ENCODE measurements around the gene RTL10.
"Not testable (repeated sequence)": the region's sequence is repeated elsewhere in the genome, so short reads cannot be mapped to it uniquely, and the experiment has no call there.

Gene RTL10

DNA sequence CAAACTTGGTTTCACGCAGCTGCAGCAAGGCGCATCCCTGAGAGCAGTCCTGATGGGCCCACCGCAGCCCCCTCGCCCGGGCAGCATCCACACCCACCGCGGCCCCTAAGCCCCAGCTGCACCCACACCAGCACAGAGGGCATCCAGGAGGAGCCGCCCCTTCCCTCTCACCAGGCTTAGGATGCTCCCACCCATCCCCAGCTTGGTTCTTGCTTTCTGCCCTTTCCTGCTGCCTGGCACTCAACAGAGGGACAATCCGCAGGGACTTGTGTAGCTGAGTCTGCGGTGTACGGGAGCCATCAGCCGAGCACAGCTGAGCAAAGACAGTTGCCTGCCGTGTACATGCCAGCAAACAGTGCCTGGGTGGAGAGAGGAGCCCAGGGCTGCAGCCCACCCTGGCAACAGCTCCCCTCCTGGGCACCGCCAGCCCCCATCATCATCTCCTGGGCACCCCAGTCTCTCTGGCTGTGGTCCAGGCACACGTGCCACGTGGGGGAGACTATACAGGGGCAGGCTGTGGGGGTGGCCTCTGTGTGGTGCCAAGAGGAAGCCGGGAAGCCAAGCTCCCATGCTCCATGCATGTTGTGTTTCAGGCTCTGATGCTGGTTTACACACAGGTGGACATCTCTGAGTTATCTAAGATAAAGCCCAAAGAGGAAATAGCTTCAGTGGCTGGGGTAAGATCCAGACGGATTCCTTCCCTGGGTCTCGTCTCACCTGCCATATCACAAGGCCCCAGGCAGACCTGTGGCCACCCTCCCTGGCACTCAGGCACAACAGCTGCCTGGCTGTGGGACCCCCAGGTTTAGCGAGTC, 36.0 kb upstream of the RTL10 start:
- DNase-seq (ENCODE audit: insufficient read length, low spot score) (no peak), FAIRE-seq (no peak)

DNA sequence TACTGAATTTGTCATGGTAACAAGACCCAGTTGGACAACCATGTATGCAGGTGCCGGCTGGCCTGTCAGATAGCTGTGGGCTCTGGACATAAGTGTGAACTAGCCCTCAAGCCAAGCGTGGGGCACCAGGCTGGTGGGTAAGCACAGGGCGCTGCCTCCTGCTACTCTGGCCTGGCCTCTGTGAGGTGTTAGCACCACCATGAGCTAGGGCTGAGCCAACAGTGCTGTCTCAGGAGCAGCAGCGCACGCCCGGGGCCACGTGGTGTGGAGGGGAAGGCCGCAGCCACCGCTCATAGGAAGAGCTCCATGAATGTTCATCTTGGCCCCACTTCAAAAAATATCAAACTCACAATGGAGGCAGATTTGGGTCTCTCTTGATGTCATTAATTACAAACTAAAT, 35.3 kb upstream of the RTL10 start:
- FAIRE-seq (no peak), DNase-seq (ENCODE audit: insufficient read length, low spot score) (no peak)

DNA sequence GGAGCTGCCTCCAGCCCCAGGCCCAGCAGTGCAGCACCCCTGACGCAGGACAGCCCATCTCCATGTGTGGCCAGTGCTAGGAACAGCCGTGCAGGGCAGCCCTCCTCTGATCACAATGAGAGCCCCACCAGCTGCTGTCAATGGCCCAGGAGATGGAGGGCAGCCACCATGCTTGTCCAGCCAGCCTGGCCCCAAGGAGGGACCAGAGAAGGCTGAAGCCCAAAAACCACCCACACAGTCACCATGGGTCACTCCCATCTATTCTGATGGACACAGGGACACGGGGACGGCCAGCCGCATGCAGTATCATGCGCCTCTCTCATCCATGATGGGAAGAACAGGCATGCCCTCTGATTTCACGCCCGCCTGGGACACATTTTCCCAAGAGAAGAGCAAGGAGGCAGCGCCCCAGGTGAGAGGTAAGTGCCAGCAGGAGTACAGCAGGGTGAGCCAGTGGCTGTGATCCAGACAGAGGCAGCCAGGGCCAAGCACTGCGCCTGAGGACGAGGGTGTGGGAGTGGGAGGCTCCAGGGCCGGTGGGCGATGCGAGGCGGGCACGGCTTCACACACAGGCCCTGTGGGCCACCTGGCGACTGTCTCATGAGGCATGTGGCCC, 33.6 kb upstream of the RTL10 start:
- no peak for FAIRE-seq
- DNase-seq (ENCODE audit: insufficient read length, low spot score): no peak

DNA sequence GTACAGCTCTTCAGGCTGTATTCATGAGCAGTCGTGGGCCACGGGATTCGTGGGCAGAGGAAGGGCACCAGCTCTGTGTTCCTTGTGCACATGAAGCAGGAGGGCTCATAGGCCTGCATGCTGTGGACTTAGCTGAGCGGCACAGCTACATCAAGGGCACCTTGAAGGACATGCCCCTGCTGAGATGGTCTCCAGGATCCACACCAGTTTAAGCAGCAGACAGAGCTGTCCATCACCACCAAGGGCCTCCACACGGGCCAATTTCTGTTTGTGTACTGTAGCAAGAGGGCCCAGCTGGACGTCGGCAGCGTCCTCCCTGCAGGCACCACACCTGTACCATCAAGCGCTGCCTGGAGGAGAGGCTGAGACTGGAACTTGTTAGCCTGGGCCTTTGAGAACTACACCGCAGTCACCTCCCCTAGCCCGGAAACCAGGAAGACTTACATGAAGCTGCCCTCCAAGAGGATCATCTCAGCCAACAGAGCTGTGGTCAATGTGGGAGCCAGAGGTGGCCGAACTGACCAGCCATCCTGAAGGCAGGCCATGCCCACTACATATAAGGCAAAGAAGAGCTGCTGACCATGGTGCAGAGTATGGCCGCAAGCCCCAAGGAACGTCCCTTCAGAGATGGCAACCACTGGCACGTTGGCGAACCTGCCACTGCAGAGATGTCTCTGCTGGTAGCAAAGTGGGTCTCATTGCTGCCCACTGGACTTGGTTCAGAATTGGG, 32.7 kb upstream of the RTL10 start:
- DNase-seq (ENCODE audit: insufficient read length, low spot score) (no peak), FAIRE-seq (no peak)

DNA sequence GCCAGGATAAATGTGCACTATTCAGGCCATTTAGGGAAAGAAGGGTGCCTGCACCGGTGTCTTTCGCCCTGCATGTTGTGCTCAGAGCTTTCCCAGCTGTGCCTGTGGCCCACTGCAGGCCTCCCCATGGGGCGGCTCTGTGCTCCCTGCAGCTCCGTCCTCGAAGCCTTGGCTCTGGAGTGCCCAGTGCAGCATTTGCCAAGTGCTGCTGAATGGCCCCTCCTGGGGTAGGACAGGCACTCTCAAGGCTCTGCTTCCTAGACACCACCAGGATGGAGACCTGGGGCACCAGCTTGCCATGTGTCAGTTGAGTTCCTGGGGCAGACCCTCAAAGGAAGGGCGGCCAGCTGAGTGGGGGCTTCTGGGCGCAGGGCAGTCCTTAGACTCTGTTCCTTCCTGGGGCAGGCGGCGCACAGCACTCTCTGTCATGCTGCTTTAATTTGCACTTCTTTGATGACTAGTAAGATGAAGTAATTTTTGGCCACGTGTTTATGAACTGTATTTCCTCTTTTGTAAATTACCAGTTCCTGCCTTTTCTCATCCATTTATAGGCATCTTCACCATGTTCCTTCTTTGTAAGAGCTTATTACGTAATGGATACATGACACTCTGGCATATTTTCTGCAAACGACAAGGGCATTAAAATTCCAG, 32.1 kb upstream of the RTL10 start:
- no peak for FAIRE-seq
- no peak for DNase-seq (ENCODE audit: insufficient read length, low spot score)

DNA sequence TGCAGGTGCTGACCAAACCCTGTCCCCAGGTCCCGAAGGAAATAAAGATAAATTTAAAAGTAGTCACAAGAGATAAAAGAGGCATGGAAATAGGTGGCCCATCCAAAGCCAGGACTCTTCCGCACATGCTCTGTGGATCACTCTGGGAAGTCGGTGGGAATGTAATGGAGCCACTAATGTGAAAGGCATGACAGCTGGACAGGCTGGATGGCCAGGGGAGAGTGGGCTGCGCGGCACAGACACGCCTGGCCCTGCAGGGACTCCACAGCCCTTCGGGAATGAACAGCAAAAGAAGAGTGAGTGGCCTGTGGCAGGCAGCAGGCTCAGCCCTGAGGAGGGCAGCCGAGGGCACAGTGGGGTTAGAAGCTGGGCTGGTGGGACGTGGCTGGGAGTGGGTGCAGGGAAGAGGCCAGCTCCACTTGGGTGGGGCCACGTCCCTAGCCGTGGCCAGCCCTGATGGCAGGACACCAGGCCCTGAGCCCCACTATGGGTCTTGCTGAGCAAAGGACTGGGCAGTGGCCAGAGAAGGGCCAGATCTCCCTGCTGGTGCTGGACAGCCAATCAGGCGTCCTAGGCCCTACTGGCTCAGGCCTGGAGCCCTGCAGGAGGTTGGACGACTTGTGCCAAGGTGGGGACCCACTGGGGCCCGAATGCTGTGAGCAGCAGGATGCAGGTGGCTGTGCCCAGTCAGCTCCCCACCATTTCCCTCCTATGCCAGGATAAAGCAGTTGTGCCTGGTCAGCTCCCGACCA, 31.3 kb upstream of the RTL10 start:
- FAIRE-seq (no peak), DNase-seq (ENCODE audit: insufficient read length, low spot score) (no peak)

DNA sequence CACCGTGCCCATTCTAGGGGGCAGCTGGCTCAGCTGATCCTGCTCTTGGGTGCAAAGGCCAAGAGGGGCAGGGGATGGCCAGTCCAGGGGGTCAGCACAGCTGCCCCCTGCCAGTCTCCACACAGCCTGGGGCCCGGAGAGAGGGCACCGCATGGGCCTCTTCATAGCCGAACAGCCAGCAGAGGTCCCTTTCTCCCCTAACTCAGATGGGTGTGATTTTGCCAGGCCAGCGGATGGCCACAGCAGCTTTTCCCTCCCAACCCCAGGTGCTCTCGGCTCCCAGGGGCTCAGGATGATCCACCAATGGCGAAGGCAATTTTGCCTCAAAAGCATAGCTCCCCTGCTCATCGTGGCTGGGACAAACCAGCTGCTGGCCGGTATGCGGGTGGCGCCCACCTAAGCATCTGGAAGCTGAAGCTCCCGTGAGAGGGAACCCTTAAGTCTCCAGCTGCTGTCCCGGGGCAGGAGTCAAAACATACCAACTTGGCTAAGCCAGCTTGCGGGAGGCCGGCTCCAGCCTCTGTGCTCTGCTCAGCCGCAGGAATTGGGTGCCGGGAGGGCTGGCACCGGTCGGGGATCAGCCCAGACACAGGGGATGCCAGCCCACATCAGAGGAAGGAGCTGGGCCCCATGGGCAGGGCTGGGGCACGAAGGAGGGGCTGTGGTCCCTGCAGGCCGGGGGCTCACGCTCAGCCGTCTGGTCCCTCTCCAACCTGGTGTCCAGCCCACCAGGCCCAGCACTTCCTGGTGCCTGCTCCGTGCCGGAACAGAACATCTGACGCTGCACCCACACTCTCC, 30.5 kb upstream of the RTL10 start:
- FAIRE-seq (no peak), DNase-seq (ENCODE audit: insufficient read length, low spot score) (no peak)

DNA sequence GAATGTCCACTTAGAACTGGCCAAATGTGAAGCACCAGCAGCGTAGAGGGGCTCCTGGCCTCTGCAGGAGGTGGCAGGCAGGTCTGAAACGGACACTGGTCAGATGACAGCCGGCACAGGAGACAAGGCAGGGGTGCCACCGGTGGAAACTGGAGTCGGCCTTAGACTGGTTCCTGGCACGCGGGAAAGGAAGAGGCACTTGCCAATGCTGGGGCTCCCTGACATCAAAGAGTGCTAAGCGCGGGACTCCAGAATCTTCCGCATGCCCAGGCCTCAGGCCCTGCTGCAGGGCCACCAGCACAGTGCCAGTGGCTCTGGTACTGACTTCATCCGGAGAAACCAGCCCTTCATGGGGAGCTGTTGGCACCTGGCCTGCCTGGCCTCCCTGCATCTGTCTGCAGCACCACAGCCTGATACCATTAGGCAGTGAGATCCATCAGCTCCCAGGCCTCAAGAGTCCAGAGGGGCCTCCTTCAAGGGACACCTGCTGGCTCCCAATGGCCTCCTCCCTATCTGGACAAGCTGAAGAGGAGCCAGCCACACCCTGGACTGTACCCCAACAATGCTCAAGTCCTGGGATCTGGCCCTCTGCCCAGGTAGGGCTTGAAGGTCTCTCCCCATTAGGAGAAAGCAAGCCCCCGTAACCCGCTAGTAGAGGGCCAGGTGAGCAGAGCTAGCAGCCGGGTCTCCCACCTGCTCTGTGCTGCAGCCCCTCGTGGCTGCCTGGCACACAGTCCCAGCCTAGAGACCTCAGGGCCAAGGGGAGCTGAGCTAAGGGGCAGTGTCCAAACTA, 29.7 kb upstream of the RTL10 start:
- no peak for FAIRE-seq
- DNase-seq (ENCODE audit: insufficient read length, low spot score): no peak

DNA sequence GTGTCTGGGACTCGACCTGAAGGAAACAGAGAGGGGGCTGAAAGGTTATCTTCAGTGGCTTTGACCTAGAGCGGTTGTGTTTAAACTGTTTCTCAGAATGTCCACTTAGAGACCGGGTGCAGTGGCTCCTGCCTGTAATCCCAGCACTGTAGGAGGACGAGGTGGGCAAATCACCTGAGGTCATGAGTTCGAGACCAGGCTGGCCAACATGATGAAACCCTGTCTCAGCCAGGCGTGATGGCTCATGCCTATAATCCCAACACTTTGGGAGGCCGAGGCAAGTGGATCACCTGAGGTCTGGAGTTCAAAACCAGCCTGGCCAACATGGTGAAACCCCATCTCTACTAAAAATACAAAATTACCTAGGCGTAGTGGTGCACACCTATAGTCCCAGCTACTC, 28.8 kb upstream of the RTL10 start:
- FAIRE-seq; DNase-seq (ENCODE audit: insufficient read length, low spot score): not testable (repeated sequence)

DNA sequence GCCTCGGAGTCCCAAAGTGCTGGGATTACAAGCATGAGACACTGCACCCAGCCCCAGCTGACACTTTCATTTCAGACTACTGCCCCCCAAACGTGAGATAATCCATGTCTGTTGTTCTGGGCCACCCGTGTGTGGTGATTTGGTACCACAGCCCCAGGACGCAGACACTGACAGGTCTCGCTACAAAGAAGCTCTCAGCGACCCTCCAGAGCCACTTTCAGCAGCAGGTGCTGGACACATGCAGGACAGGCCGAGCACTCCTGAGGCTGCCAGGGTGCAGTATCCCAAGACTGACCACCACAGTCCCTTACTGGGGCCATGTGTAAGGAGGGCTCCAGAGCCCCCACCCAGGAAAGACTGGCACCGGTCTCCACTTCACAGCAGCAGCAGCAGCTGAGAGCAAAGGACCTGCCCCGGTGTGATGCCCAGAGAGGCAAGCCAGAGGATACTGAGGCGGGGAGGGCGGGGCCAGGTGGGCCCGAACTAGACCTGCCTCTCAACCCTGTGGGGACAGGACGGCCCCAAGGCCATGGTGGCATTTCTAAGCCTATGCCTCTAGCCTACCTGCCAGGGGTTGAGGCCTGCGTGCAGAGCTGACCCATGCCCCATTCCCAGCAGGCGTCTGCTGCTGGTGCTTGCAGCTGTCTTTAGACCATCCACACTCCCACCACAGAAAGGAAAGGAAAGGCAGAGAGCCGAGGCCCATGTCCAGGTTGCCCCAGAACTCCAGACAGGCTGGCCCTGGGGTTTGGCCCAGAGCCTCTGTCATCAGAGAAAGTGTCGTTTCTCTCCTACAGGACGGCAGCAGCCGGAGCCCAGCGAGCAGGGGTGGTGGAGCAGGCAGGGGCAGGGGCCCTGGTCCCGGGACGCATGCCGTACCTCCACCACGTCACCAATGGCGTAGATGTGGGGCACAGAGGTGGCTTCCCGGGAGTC, 28.0 kb upstream of the RTL10 start:
- FAIRE-seq: no peak
- no peak for DNase-seq (ENCODE audit: insufficient read length, low spot score)

DNA sequence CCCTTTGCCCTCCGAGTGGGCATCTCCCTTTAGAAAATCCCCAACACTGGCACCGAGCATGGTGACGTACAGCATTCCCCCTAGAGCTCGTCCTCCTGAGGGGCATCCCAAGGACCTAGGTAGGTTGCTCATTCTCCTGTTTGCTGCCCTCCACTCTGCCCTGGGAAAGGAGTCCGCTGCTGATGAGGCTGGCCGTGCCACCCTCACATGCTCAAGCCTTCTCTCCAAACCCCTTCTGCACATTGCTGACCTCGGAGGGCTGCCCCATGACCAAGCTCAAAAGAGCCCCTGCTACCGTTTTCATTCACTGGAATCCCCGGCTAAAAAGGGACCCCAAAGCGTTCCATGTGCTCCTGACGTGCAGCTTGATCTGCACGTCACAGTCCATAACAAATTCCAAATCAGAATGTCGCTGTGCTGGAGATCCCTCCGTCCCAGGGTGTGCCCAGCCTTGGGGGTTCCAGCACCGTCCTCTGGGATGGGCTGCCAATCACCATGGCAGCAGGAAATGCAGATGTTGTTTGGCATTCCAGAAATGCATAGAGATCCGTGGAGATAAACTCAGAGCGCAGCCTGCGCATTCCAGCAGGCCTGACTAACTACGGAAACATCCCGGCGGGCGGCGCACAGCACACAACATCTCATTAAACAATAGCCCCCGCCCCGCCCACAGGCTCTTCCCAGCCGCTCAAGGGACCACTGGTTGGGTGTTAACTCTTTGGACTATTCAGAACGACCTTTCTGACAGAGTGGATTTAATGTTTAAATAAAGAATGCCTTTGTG, 26.3 kb upstream of the RTL10 start:
- DNase-seq (ENCODE audit: insufficient read length, low spot score) (peak; percentile 93), FAIRE-seq (peak; percentile 76)

DNA sequence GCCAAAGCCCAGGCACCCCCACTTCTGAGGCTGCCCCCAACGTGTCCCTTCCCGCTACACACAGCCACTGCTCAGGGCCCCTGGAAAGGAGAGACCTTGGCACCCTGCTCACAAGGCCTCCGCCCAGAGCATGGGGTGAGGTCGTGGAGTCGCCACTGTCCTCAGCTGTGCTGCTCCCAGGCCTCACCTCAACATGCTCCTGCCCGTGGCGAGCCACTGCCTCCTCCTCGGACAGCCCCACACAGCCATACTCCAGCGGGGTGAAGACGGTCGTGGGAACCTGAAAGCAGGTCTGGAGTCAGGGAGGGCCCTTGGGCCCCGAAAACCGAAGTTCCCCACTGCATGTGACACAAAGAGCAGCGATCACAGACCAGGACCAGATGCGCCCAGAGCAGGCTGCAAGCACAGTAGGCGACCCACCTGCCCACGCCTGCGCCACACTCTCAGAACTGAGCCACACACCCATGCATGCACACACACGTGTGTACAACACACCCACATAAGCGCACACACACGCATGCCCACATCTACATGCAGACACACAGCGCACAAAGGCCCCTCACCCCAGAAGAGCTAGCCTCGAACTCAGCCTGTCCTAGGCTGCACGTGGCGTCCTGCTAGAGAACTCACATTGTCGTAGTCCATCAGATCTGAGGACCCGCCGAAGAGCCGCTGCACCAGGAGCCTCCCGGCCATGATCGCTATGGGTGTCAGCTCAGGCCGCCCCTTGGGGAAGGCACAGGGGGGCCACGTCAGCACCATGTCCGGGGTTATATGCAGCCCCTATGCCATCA, 25.5 kb upstream of the RTL10 start:
- FAIRE-seq (peak; percentile 77), DNase-seq (ENCODE audit: insufficient read length, low spot score) (no peak)

DNA sequence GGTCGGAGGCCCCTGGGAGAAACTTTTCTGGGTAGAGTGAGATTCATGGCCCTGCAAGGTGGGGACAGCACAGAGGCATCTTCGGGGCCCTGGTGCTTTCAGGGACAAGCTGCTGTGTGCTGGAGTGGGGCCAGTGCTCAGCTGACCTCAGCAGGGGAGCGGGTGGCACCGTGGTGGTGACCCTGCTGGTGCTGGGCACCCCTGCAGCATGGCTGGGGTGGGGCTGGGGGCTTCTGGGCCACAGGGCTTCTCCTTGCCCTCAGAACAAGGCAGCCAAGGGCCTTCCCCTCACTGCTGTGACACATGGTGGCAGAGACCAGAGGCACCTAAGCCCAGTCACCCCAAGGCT, 24.9 kb upstream of the RTL10 start:
- DNase-seq (ENCODE audit: insufficient read length, low spot score) (no peak), FAIRE-seq (no peak)

DNA sequence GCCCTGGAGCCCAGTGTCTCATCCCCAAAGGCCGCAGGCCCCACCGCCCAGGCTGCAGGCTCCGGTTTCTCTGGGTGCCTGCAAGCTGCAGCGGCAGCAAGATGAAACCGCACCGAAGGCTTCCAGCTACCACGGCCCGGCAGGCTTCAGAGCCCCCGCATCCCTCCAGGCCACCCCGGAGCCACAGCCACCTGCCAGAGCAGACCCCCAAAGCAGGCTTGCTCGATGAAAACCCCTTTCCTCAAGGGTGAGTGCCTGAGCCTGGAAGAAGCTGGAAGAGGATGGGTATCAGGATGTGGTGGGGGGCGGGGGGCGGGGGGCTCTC, 24.5 kb upstream of the RTL10 start:
- FAIRE-seq (no peak), DNase-seq (ENCODE audit: insufficient read length, low spot score) (no peak)

DNA sequence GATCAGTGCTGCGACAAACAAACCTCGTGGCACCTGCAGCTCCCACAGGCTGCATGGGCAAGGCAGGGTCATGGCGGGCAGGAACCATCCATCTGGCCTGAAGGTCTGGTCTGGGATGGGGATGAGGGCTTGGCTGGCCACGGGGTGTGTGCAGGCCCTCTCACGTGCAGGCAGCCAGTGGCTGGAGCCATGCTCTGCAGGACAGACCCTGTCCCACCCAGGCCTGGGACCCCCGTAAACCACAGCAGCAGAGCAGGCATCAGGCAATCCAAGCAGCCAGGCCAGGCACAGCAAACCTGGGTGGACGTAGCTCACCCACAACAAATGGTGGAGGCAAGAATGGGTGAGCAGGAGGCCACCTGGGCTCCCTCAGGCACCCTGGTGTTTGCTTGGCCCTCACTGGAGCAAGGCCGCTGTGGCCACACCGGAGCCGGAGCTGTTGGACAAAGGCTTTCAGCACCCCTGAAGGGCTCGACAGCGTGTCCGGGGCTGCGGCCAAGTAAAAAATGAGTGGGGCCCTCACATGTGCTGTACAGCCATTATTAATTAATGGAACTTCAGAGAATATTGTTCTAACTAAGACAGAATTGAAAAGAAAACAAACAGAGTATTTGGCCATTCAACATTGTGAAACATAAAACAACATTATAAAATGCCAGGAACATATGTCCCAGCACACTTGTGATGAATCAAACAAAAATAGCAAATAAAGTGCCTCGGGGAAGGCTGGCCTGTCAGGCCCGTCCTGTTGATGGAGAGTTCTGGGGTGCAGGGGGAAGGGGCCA, 24.0 kb upstream of the RTL10 start:
- no peak for FAIRE-seq
- no peak for DNase-seq (ENCODE audit: insufficient read length, low spot score)

Measured in HTR-8/SVneo (cell line).